ENCODE results near the gene STK11IP. TPM values are rescaled to one million over a fixed set of nuclear protein-coding genes. Genes with fewer than 3 reads are reported as not detected.

STK11IP gene
- total RNA-seq, 1 experiment from 2014 or later, result 40.6 TPM

- no peaks in the 10 kb centered on the region for H3K9me2 ChIP-seq (ENCODE audit: insufficient read depth)
- no peaks in the 10 kb centered on the region for H3K4me1 ChIP-seq (replicated peaks; ENCODE audit: insufficient read depth)
- no peak overlapping the region for H3K27ac ChIP-seq
- no peaks in the 10 kb centered on the region for H3K36me3 ChIP-seq (ENCODE audit: low read depth)
- no peak overlapping the region for H3K4me2 ChIP-seq
- no peak overlapping the region for H2AFZ ChIP-seq
- H3F3A ChIP-seq (ENCODE audit: insufficient read depth, low read depth), result 0 out of 2 replicates have a peak, but pooled peaks cover 5% of the 10 kb centered on the region
- no peak for TF ChIP-seq EZH2 (IDR thresholded peaks at IDR 0.05; ENCODE audit: low read depth)
- TF ChIP-seq, protein P1, sequence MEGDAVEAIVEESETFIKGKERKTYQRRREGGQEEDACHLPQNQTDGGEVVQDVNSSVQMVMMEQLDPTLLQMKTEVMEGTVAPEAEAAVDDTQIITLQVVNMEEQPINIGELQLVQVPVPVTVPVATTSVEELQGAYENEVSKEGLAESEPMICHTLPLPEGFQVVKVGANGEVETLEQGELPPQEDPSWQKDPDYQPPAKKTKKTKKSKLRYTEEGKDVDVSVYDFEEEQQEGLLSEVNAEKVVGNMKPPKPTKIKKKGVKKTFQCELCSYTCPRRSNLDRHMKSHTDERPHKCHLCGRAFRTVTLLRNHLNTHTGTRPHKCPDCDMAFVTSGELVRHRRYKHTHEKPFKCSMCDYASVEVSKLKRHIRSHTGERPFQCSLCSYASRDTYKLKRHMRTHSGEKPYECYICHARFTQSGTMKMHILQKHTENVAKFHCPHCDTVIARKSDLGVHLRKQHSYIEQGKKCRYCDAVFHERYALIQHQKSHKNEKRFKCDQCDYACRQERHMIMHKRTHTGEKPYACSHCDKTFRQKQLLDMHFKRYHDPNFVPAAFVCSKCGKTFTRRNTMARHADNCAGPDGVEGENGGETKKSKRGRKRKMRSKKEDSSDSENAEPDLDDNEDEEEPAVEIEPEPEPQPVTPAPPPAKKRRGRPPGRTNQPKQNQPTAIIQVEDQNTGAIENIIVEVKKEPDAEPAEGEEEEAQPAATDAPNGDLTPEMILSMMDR (conservative IDR thresholded peaks at IDR 0.05), result no peak
- no peaks in the 10 kb centered on the region for H3K9me3 ChIP-seq (ENCODE audit: insufficient read depth, low read depth)
- no peaks in the 10 kb centered on the region for H3K27me3 ChIP-seq (ENCODE audit: insufficient read depth, low read depth)
- intact Hi-C loops (cut with micrococcal nuclease; ENCODE audit: unreplicated experiment), result no loop called here
- DNase-seq, result no peak
- ChIA-PET POLR2A (ENCODE audit: unreplicated experiment) (interaction anchor here (0.7 kb wide), 1 partner anchor 60 kb away, joined by 4 read pairs; no protein-coding TSS in a partner anchor), CTCF (interaction anchor here (0.6 kb wide), 2 partner anchors 33 to 75 kb away, joined by 6 read pairs; no protein-coding TSS in a partner anchor)
- no peaks in the 10 kb centered on the region for H3K79me2 ChIP-seq (ENCODE audit: low read depth)
- H4K20me1 ChIP-seq (ENCODE audit: insufficient read depth), result no peaks in the 10 kb centered on the region
- H3K4me3 ChIP-seq, result no peak overlapping the region
- BruUV-seq (replicated peaks), result no TSS peak
Measured at GRCh38 chr2:219630770-219631405, 33.2 kb downstream of the STK11IP start.

GRCh38 chr2:219631406-219631891 lies 33.8 kb downstream of the STK11IP start:
- Histone ChIP-seq H4K20me1 (ENCODE audit: insufficient read depth) (no peaks in the 10 kb centered on the region), H3K79me2 (ENCODE audit: low read depth) (no peaks in the 10 kb centered on the region), H3K9me2 (ENCODE audit: insufficient read depth) (no peaks in the 10 kb centered on the region), H3K4me3 (no peak overlapping the region), H3F3A (ENCODE audit: insufficient read depth, low read depth) (0 out of 2 replicates have a peak, but pooled peaks cover 5% of the 10 kb centered on the region), H3K27ac (no peak overlapping the region), H3K9me3 (ENCODE audit: insufficient read depth, low read depth) (no peaks in the 10 kb centered on the region), H3K27me3 (ENCODE audit: insufficient read depth, low read depth) (no peaks in the 10 kb centered on the region), H3K4me1 (replicated peaks; ENCODE audit: insufficient read depth) (no peaks in the 10 kb centered on the region), H3K4me2 (no peak overlapping the region), H2AFZ (no peak overlapping the region), H3K36me3 (ENCODE audit: low read depth) (no peaks in the 10 kb centered on the region)
- no TSS peak for BruUV-seq (replicated peaks)
- ChIA-PET CTCF (interaction anchor here (0.6 kb wide), 1 partner anchor 33 kb away, joined by 6 read pairs; no protein-coding TSS in a partner anchor), POLR2A (ENCODE audit: unreplicated experiment) (no interaction called here)
- no peak for TF ChIP-seq EZH2 (IDR thresholded peaks at IDR 0.05; ENCODE audit: low read depth)
- TF ChIP-seq, protein P1 (conservative IDR thresholded peaks at IDR 0.05), result no peak
- intact Hi-C loops (cut with micrococcal nuclease; ENCODE audit: unreplicated experiment), result no loop called here
- DNase-seq, result no peak

DNA sequence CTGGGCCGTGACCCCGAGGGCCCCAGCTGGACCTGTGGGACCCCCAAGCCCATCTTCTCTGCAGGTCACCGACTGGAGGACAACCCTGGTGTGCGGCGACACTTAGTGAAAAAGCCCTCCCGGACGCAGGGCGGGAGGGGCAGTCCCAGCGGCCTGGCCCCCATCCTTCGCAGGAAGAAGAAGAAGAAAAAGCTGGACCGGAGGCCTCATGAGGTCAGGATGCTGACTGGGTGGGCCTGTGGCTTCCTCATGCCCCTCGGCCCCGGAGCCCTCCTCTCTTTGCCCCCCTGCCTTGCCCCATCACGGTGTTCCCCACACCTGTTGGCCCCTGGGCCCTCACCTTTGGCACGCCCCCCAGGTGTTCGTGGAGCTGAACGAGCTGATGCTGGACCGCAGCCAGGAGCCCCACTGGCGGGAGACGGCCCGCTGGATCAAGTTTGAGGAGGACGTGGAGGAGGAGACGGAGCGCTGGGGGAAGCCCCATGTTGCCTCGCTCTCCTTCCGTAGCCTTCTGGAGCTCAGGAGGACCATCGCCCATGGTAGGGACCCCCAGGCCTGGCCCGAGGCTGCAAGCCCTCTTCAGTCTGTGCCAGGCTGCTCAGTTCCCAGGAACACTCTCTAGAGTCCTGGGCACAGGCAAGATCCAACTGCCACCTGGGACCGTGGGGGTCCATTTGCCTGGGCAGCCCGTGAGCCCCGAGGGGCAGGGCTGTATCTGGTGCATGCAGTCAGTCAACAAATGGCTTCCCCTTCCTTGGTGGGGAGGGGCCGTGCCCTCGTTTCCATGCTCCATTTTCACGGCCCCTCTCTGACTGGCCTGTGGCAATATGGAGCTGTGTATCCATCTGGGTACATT lies 34.5 kb downstream of the STK11IP start:
- H3F3A ChIP-seq (ENCODE audit: insufficient read depth, low read depth), result no peaks in the 10 kb centered on the region
- TF ChIP-seq, protein P1 (conservative IDR thresholded peaks at IDR 0.05), result no peak
- no peak for TF ChIP-seq EZH2 (IDR thresholded peaks at IDR 0.05; ENCODE audit: low read depth)
- ChIA-PET CTCF (no interaction called here), POLR2A (ENCODE audit: unreplicated experiment) (no interaction called here)
- BruUV-seq (replicated peaks), result no TSS peak
- no peak for DNase-seq
- H2AFZ ChIP-seq, result no peak overlapping the region
- no peaks in the 10 kb centered on the region for H4K20me1 ChIP-seq (ENCODE audit: insufficient read depth)
- H3K4me2 ChIP-seq, result no peak overlapping the region
- H3K9me3 ChIP-seq (ENCODE audit: insufficient read depth, low read depth), result no peaks in the 10 kb centered on the region
- no peaks in the 10 kb centered on the region for H3K4me1 ChIP-seq (replicated peaks; ENCODE audit: insufficient read depth)
- H3K79me2 ChIP-seq (ENCODE audit: low read depth), result no peaks in the 10 kb centered on the region
- no peaks in the 10 kb centered on the region for H3K9me2 ChIP-seq (ENCODE audit: insufficient read depth)
- H3K4me3 ChIP-seq, result no peak overlapping the region
- H3K36me3 ChIP-seq (ENCODE audit: low read depth), result no peaks in the 10 kb centered on the region
- H3K27me3 ChIP-seq (ENCODE audit: insufficient read depth, low read depth), result no peaks in the 10 kb centered on the region
- intact Hi-C loops (cut with micrococcal nuclease; ENCODE audit: unreplicated experiment), result no loop called here
- H3K27ac ChIP-seq, result no peak overlapping the region

Data from PC-9 (cell line).